Stimulated activated CD4-positive, alpha-beta T cell treated with anti-CD3 and anti-CD28 coated beads, Interleukin-12 subunit alpha, Interleukin-12 subunit beta, amount 100 ng/mL, for 24 hours (primary cell): ENCODE results near the gene CORO6.

Experiments
- DNase-seq, 2 experiments: peaks; one replicate each; pipeline ENCODE4 v3.0.0-alpha.2; 2020; ENCODE audit warnings: low read depth in 2 of 2

CORO6 gene

GRCh38 chr17:29630630-29631193 is 8.0 kb upstream of the CORO6 start:
- no peak for DNase-seq

DNA sequence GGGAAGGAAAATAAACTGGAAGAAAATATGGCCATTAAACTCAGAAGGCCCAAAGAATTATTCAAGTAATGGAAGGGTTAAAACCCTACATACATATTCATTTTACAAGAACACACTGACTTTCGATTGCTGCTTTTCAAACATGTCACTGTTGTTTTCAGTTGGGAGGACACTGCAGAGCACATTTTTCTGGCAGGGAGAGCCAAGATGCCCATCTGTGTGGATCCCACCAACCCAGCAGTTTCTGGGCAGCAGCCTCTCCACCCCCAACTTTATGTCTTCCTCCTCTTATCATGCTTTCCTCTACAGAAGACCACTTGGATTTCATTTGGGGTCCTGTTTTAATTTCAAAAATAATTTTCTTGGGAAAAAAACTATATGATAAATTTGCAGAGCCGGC is 7.1 kb upstream of the CORO6 start:
- no peak for DNase-seq

GRCh38 chr17:29628644-29629043 is 5.9 kb upstream of the CORO6 start:
- no peak for DNase-seq

- DNase-seq, result no peak
Observed at GRCh38 chr17:29627951-29628350, 5.2 kb upstream of the CORO6 start.

DNA sequence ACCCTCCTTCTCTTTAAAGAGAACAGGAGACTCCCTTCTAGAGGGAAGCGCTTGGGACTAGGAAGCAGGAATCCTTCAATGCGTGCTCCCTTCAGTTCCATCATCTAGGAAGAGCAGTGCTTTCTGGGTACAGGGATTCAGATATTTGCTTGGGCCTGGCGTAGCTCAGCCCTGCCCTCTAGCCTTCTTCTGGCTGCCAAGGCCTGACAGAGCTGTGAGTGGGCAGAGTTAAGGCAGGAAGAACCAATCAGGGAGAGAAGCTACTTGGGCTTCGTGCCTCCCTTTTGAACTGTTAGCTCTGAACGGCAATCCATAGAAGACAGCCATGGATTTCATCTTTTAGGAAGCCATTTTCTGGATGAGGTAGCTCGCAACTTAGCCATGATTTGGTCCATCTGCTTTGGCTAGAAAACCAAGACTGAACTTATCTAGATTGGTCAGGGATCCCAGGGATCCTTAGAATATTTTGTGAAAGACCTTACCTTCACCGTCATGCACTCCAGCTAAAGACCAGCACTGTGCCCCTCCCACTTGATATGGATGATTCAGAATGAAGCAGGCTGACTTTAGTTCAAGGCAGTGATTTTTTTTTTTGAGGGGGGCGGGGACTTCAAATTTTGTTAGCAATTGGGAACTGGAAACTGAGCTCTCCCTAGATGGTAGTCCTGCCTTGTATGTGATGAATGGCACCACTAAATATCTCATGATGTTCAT is 2.5 kb upstream of the CORO6 start:
- DNase-seq, result no peak

GRCh38 chr17:29624586-29624985 is 1.9 kb upstream of the CORO6 start:
- no peak for DNase-seq

- no peak for DNase-seq
Observed at GRCh38 chr17:29623283-29623647, 553 bp upstream of the CORO6 start.

- no peak for DNase-seq
Observed at GRCh38 chr17:29621751-29622194, 939 bp downstream of the CORO6 start.

DNA sequence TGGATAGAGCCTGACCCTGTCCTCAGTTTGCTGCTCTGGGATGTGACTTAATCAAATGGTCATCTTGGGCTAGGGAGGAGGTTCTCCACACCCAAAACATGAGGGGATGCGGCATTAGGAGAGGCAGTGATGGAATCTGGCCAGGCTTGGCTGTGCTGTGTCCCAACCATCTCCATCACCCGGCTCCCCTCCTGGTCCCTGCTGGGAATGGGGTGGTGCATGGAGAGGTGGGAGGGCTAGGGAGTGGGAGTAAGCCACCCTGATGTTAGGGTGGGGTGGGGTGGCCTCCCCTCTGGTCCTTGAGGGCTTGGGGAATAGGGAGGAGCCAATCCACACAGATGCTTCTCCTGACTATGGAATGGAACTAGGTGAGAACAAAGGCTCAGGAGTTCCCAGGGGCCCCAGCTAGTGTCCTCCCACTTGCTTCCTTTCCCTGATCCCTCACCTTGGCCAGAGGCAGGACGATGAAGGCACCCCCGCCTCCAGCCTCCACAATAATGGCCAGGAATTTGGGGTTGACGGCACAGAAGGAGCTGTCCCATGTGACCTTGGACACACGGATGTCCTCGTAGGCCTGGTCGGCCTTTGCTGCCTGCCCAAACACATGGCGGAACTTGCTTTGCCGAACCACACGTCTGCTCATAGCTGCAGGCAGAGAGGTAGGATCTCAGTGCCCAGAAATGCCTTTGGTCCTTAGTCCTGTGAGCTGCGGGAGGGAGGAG is 1.8 kb downstream of the CORO6 start:
- DNase-seq, result no peak

GRCh38 chr17:29620271-29620670 is 2.4 kb downstream of the CORO6 start:
- no peak for DNase-seq

DNA sequence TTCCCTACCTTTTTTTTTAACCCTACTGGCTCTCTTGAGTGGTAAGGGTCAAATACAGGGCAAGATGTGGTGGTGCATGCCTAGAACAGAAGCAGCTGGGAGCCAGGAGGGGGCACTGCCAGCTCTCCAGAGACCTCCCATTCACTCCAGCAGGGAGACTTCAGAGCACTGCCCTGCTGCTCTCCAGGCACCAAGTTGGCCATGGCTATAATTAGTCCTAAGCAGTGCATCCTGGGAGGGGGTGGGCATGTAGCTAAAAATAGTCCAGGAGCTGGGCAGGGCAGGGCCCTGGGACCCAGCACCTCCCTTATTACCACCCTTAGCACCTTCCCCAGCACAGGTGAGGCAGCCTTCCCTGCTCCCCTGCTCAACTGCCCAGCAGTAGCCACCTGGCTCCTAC is 3.5 kb downstream of the CORO6 start:
- DNase-seq, result no peak

DNA sequence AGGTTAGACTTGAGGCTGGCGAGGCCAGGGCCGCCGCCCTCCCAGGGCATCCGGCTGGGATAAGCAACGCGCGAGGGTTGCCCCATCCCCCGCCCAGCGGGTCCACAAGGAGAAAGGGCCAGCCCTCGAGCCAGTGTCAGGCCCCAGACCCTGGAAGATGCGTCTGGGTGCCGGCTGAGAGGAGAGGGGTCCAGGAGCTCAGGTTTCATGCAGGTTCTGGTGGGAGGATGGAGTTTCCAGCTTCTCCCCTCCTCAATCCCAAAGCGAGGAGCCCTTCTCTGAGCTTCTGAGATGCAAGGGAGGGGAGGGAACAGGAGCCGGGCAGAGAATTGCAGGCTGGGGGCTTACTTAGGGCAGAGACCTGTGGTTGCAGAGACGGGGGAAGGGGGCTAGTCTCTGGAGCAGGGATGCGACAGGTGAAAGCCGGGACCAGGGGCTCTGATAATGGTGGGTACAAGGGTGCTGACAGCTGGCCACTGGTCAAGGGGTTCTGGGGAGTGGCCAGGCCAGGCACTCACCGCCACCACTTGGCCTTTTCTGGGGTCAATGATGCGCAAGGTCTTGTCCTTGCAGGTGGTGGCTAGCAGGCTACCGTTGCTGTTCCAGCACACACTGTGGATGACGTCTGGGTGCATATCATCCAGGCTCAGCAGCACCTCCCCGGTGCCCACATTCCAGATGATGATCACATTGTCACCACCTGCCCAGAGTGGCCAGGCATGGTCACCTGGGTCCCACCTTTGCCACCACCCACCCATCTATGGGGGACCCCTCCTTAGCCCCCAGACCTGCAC is 4.2 kb downstream of the CORO6 start:
- no peak for DNase-seq

- DNase-seq, result peak; percentile 79 to 83
Observed at GRCh38 chr17:29617481-29618271, 5.0 kb downstream of the CORO6 start.

GRCh38 chr17:29617125-29617480 is 5.6 kb downstream of the CORO6 start:
- DNase-seq, result peak; percentile 88 to 94

- DNase-seq, result no peak
Observed at GRCh38 chr17:29616300-29617048, 6.2 kb downstream of the CORO6 start.

GRCh38 chr17:29615492-29616299 is 7.0 kb downstream of the CORO6 start:
- DNase-seq, result peak; percentile 59 to 78

DNA sequence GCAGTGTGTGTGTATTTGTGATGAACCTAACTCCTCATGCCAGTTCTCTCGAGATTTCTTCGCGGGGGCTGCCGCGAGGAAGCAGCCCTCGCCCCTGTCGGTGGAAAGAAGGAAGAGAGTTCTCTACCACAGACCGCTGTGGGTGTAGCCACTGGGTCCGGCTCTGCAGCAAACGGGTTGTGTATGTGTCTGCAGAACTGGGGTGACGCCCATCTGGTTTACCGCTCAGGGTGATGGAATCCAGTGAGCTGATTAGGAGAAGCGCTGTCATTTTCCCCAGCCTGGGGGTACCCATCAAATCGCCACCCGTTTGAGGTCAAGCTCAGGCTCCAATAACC is 7.7 kb downstream of the CORO6 start:
- DNase-seq, result no peak

DNA sequence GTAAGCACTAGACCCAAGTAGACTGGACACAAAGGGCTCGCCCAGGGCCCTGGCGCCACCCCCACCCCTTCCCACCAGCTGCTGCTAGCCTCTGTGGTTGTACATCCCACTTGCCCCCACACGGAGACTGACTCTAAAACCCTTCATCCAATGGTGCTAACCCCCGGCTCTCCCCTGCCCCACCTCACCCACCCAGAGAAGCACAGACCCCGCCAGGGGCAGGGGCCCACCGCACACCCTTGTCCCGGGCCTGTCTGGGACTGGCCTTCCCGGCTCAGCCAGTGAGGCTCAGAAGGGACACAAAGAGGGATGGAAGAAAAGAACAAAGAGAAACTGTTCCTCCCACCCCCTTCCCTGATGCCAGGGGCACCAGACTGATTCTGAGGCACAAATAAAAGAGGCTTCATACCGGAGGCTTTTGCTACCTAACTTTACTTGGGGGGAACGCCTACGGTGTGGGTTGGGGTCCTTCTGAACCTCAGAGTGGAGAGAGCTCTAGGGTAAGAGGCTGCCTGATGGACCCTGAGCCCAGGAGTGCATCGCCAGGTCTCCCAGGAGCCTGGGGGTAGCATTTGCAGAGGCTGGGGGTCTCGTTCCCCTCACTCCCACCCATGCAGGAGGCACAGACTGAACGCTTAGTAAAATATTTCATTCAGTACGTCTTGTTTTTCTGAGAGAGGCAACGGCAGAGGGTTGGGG is 8.2 kb downstream of the CORO6 start:
- no peak for DNase-seq

- no peak for DNase-seq
Observed at GRCh38 chr17:29613856-29614255, 8.9 kb downstream of the CORO6 start.
